Fibroblast of peridontal ligament (primary cell): ENCODE measurements around the gene DBP.
"Not testable (repeated sequence)": the region's sequence is repeated elsewhere in the genome, so short reads cannot be mapped to it uniquely, and the experiment has no call there.

ENCODE experiments used
- DNase-seq: peaks from one replicate; pipeline ENCODE4 v3.0.0-alpha.2; 2010; ENCODE audit errors: extremely low read depth

DBP gene

DNA sequence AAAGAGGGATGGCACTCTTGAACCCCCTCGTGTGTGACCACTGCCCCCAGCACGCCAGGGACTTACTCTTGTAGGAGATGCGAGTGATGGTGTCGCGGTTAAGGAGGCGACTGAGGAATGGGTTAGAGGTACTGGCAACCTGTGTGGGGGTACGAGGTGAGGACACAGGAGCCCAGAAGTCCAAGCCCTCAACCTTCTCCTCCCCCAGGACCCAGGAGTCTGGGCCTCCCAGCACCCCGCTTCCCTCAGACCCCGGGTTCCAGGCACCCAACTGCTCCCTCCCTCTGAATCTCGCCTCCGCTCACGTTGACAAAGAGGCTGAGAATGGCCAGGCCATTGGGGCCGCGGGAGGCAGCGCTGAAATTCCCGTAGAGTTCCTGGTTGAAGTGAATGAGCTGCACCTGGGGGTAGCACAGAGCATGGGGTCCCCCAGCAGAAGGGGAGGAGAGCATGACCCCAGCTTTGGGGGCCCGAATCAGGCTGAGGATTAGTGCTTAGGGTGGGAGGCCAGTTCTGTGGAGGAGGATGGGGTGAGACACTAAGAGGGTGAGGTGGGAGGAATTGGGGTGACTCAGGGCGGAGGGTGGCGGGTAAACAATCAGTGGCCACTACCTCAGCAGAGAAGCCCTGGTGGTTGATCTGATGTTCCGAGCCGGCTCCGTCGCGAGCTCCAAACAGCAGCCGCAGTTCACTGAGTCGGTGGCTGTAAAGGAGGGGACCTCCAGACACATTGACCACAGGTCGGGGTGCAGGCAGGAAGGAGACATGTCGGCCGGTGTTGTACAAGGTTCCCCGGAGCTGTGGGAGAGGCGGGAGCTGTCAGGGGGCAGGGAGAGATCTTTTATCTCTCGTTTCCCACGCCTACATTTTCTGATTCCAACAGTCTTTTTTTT lies 2.5 kb upstream of the DBP start:
- DNase-seq = no peak

DNA sequence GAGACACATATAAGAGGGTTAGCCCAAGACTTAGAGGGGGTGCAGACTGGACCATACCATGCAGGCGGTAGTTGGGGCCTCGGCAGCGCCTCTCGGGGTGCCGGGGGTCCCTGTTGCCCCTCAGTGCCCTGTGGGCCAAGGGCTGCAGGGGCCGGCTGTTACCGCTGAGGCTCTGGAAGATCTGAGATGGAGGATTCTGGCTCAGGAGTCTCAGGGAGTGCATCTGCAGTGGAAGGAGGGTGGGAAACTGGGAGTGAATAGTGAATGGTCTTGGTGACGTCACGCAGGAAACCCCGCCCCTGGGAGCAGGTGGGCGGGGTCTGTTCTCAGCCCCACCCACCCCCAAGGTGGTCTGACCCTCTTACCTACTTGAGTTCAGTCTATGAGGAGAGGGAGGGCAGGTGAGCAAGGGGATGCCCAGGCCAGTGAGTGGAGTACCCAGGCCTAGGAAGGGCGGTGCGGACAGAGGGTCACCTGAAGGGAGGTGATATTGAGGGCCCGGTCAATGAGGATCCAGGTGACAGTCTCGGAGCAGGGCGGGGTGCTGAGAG lies 1.7 kb upstream of the DBP start:
- DNase-seq = no peak

DNA sequence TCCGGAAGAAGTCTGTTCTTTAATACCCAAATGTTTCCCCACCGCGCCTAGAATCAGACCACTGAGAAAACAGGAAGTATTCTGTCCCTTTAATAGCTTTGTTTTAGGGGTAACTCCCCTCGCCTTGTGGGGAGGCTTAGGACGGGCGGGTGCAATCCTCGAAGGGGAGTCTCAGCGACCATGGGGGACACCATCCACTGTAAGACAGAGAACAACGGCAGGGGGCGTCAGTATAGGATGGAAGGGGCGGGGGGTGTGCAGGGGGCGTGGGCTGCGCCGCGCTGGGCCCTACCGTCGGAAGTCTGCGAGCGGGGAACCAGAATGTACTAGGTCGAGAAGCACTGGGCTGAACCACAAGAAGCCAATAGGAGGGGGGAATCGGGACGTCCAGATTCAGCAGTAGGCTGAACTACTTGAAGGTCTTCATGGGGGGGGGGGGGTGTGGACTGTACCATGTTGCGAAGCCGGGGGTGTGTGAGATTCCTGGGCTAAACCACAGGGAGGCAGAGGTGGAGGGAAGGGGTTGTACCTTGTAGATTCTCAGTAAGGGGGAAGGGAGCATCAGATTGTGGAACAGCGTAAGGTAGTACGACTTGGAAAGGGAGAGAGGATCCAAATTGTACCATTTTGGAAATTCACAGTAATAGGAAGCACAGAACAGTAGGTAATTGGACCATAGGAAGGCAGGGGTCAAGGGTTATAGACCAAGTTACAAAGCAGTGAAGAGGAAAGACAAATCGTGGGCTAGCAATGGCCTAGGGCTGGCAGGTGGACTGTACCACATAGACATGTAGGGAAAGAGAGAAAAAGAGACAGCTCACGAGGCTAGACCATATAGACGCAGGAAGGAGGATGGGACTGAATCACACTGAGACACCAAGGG lies 1.0 kb upstream of the DBP start:
- DNase-seq = peak; percentile 96

DNA sequence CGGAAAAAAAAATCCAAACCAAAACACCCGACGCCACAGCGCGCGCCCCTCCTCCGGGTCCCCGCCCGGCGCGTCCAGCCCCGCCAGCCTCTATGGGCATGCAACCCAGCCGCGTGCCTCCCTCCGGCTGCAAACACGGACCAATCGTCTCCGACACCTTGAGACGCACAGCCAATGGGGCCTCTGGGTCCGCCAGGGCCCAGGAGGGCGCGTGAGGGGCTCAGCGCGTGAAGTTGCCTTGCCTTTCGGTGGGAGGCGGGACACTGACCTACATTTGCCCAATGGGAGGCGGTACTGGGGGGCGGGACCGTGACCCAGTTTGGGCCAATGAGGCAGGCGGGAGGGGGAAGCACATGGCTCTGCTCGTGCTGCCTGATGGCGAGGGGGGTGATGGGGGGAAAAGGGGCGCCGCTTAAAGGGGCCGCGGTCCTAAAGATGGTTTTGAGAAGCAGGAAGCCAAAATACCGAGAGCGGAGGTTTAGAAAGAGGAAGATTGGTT lies 319 bp upstream of the DBP start:
- DNase-seq = peak; percentile 98

DNA sequence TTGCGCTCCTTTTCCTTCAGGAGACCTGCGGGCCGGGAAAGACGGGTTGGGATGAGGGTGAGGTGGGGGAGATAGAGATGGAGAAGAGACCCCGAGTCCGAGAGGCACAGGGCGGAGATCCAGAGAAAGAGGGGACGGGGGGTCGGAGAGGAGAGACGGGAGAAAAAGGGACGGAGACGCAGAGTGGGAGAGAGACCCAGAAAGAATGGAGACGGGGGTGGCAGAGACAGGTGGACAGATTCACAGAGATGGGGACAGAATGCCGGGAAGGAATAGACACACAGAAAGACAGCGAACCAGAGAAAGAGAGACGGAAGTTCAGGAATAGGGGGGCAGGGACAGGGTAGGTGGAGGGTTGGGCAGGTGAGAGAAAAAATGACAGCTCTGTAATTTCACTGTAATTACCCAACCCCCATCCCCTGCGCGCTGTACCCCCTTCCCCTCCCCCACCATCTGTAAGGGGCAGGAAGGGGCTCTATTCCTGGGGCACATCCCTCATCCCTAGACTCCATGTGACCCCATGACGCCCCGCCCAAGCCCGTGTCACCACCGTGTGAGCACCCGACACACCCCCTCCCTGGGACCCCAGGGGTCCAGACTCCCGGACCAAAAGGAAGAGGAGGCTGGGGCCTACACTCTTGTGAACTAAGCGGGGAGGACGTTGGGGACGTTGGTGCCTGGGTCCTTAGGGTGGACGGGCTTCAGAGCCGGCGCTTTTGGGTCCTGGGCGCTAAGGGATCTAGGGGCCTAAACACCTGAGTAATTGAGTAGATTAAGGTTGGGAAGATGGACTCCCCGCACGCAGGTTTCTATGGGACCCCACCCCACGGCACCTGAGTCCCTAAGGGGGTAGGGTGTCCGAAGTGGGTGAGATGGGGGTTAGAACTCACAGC lies 967 bp downstream of the DBP start:
- no peak for DNase-seq

DNA sequence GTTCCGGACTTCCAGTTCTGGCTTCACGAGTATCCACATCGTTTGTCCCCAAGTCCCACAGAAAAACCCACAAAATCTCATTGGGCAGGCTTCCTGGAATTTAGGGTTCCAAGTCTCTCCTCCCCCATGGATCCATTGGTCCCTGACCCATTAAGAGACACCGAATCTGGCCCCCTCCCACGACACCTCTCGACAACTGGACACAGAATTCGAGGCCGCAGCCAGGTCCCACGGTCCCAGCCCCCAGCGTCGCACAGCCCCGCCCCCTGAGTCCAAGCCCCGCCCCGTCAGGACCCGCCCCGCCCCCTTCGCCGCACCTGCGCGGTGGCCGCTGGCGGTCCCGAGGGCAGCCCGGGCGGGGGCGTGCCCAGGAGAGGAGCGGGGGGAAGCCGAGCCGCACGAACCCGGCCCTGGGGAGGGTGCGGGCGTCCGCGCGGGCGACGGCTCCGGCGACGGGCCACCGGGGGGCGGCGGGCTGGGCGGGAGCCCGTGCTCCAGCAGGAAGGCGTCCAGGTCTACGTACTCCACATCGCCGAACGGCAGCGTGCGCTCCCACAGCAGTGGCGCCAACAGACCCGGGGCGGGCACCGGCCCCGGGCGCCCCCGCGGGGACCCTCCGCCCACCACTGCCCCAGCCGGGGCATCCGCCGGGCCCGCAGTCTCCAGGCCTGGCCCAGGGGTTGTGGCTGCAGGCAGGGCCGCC lies 1.8 kb downstream of the DBP start:
- no peak for DNase-seq

DNA sequence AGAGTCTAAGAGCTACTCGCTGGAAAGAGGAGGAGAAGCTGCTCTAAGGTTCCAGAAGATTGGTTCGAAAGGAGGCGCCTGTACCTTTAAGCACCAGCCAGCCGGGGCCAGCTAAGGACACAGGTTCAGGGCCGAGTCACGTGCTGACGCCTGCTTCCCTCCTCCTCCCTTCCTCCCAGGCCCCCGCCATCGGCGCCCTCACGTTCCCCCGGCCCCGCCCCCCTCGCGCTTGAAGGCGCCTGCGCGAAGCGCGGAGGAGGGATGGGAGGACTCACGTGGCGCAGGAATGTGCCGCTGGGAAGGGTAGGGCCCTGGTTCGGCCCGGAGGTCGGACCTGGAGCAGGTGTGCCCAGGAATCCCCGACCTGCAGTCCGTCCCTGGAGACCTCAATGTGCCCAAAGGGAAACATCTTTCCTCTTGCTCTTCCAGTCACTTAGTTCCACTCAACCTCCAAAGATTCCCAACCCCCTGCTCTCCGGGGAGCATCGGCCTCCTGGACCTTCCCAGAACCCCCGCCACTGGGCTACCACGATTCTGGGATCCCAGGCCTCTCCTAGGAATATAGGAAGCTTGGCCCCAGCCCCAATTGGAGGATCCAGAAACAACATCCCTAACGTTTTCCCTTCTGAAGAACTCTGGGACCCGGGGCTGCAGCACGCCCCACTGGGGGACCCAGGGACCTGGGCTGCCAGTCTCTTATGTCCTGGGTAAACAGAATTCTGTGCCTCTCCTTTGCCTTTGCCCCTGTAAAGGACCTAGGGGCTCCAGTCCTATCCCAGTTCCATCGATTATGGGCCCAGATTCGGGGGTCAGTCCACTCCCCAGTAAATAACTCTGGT lies 2.5 kb downstream of the DBP start:
- peak; percentile 90 for DNase-seq

DNA sequence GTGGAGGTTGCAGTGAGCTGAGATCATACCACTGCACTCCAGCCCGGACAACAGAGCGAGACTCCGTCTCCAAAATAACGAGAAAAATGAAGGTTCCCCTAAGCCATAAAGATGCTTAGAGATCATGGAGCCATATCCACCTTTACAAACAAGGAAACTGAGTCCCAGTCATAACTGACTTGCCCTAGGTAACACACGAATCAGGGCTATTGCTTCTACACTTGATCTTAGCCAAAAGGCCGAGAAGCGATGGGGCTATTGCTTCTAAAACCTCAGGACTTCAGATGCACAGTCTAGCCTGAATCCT lies 3.2 kb downstream of the DBP start:
- DNase-seq = no peak

DNA sequence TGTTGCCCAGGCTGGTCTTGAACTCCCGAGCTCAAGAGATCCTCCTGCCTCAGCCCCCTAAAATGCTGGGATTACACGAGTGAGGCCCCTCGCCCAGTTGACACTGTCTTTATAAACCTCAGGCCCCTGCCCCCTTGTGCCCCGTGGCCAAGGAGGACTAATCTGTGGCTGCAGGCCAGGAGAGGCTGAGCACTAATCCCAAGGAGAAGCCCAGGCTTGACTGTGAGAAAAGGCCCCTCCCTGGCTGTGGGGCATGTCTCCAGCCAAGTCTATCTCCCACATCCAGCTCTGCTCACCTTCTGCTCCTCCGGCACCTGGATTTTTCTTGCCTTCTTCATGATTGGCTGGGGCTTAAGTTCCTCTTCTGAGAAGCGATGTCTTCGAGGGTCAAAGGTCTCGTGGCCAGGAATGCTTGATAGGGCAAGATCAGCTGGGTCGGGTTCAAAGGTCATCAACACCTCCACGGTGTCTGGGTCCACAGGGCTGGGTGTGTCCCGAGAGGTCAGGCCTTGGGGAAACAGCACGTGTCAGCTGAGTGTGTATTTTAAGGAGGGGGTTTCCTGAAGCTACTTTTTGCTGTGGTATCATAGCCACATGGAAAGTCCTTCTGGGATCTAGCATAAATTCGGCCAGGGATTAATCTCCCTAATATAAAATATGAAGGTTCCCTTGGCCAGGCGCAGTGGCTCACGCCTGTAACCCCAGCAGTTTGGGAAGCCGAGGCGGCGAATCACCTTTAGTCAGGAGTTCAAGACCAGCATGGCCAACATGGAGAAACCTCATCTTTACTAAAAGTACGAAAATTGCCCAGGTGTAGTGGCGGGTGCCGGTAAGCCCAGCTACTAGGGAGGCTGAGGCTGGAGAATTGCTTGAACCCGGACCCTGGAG lies 3.8 kb downstream of the DBP start:
- DNase-seq = no peak

DNA sequence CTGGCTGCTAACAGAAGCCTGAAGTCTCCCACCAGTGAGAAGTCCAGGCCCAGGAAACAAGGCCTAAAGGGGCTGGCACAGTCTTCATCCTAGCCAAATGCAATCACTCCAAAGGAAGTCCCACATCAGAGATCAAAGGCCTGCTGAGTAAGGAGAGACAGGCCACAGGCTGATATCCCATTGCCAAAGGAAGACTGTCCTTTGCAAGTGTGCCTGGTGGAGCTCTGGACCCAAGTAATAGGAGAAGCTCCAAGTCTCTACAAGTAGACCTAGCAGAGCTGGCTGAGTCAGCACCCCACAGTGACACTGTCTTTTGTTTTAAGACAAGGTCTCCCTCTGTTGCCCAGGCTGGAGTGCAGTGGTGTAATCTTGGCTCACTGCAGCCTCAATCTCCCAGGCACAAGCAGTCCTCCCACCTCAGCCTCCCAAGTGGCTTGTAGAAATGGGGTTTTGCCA lies 4.5 kb downstream of the DBP start:
- DNase-seq = peak; percentile 35

DNA sequence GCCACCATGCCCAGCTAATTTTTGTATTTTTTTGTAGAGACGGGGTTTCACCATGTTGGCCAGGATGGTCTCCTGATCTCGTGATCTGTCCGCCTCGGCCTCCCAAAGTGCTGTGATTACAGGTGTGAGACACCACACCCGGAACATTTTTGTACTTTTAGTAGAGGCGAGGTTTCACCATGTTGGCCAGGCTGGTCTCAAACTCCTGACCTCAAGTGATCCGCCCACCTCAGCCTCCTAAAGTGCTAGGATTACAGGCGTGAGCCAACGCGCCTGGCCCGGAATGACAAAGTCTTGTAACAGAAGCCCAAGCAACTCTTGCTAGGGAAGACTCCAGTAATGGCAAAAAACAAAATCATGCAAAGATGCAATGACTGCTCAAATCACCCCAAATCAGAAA lies 4.9 kb downstream of the DBP start:
- DNase-seq = not testable (repeated sequence)

DNA sequence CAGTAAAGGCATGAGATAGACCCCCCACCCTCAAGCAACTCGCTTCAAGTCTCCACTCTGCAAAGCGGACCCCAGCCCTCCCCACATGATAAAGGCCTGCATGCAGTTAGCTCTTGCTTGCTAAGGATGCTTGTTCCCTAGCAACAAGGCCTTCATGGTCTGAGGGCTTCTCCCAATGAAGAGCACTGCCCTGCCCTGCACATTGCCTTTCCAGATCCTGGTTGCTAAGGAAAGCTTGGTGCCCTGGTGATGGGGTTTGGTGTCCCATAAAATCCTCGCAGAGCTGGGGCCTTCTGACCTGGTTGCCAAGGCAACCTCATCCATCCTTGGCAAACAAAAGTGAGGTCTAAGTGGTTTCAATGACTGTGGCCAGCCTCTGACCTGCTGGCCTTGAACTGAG lies 6.0 kb downstream of the DBP start:
- DNase-seq = no peak

DNA sequence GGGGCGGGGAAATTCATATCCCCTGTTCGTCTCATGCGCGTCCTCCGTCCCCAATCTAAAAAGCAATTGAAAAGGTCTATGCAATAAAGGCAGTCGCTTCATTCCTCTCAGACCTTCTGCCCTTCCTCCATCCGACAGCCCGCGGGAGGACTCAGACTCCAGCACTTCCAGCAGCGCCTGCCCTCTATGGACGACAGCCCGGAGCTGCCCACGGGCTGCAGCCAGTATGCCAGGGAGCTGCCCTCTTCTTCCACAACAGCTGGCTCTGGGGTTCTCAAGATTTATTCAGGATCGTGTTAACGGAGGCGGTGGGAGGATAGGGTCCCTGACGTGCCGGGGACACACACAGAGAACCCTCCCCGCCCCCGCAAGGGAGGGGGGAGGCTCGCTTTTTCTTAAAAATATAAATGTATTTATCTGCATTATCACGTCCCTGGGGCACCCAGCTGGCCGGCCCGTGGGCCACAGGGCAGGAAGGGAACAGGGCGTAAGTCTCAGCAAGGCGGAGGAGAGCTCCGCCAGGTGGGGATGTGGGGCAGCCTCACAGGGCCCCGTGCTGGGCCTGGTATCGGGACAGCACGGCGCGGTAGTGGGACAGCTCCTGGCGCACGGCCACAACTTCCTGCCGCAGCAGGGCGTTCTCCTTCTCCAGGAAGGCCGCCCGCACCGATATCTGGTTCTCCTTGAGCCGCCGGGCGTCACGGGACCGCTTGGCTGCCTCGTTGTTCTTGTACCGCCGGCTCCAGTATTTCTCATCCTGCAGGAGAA lies 6.7 kb downstream of the DBP start:
- DNase-seq = no peak

DNA sequence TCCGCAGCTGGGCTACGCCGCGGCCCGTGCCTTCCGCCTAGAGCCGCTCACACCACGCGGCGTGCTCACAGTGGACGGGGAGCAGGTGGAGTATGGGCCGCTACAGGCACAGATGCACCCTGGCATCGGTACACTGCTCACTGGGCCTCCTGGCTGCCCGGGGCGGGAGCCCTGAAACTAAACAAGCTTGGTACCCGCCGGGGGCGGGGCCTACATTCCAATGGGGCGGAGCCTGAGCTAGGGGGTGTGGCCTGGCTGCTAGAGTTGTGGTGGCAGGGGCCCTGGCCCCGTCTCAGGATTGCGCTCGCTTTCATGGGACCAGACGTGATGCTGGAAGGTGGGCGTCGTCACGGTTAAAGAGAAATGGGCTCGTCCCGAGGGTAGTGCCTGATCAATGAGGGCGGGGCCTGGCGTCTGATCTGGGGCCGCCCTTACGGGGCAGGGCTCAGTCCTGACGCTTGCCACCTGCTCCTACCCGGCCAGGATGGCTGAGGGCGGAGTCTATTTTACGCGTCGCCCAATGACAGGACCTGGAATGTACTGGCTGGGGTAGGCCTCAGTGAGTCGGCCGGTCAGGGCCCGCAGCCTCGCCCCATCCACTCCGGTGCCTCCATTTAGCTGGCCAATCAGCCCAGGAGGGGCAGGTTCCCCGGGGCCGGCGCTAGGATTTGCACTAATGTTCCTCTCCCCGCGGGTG lies 7.4 kb downstream of the DBP start:
- no peak for DNase-seq

DNA sequence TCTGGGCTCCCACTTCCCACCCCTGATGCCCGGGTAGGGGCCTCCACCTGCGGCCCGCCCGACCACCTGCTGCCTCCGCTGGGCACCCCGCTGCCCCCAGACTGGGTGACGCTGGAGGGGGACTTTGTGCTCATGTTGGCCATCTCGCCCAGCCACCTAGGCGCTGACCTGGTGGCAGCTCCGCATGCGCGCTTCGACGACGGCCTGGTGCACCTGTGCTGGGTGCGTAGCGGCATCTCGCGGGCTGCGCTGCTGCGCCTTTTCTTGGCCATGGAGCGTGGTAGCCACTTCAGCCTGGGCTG lies 7.9 kb downstream of the DBP start:
- DNase-seq = no peak

DNA sequence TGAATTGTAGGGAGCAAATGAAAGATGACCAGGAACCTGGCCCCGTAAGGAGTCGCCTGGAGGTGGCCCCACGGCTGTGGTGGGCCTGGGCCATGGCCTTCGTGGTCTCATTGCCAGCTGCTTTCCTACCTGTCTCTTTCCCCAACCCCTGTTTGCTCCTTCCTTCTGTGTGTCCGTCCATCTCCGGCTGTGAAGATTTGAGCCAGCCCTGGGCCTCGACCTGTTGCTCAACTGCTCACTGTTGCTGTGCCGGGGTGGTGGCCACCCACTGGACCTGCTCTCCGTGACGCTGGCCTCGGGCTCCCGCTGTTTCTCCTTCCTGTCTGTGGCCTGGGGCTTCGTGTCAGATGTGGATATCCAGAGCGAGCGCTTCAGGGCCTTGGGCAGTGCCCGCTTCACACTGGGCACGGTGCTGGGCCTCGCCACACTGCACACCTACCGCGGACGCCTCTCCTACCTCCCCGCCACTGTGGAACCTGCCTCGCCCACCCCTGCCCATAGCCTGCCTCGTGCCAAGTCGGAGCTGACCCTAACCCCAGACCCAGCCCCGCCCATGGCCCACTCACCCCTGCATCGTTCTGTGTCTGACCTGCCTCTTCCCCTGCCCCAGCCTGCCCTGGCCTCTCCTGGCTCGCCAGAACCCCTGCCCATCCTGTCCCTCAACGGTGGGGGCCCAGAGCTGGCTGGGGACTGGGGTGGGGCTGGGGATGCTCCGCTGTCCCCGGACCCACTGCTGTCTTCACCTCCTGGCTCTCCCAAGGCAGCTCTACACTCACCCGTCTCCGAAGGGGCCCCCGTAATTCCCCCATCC lies 8.5 kb downstream of the DBP start:
- no peak for DNase-seq

DNA sequence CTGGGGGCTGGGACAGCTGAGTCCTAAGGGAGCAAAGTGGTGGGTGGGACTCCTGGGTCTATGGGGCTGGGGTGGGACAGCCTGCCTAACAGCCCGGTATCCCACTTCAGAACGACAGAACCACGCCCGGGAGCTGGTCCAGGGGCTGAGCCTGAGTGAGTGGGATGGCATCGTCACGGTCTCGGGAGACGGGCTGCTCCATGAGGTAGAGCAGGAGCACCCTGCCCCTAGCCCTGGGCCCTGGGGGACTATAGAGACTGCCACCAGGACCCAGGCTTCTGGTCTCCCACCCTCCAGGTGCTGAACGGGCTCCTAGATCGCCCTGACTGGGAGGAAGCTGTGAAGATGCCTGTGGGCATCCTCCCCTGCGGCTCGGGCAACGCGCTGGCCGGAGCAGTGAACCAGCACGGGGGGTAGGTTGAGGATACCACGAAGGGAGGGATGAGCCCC lies 9.3 kb downstream of the DBP start:
- DNase-seq = no peak
